A673 (cell line): ENCODE results near the gene PLPPR3.
"Not testable (repeated sequence)": the region's sequence is repeated elsewhere in the genome, so short reads cannot be mapped to it uniquely, and the experiment has no call there.

ENCODE experiments used
- EZH2 ChIP-seq: fragments of 200-600 bp; sonication (generic); IDR thresholded peaks from 2 replicates; pipeline ENCODE4 v1.6.1; 2017; ENCODE audit warnings: borderline replicate concordance, low read depth, mild to moderate bottlenecking, mixed read lengths, antibody characterized with exemption, low read length; ENCODE audit not compliant: poor library complexity, severe bottlenecking
- TF ChIP-seq, protein P1 (sequence below): fragments of 300-800, 200-600 bp; sonication (generic); conservative IDR thresholded peaks from 2 replicates; pipeline ENCODE4 v1.5.1; 2017; ENCODE audit warnings: low read depth, mild to moderate bottlenecking, antibody characterized with exemption, low read length, moderate library complexity, mixed read lengths

DNA sequence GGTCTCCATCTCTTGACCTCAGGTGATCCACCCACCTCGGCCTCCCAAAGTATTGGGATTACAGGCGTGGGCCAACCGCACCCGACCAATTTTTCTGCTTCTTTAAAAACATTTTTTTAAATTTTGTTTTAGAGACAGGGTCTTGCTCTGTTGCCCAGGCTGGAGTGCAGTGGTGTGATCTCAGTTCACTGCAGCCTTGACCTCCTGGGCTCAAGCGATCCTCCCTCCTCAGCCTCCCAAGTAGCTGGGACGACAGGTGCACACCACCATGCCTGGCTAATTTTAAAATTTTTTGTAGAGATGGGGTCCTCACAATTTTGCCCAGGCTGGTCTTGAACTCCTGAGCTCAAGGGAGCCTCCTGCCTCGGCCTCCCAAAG, 21.0 kb upstream of the PLPPR3 start:
- TF ChIP-seq, protein P1, sequence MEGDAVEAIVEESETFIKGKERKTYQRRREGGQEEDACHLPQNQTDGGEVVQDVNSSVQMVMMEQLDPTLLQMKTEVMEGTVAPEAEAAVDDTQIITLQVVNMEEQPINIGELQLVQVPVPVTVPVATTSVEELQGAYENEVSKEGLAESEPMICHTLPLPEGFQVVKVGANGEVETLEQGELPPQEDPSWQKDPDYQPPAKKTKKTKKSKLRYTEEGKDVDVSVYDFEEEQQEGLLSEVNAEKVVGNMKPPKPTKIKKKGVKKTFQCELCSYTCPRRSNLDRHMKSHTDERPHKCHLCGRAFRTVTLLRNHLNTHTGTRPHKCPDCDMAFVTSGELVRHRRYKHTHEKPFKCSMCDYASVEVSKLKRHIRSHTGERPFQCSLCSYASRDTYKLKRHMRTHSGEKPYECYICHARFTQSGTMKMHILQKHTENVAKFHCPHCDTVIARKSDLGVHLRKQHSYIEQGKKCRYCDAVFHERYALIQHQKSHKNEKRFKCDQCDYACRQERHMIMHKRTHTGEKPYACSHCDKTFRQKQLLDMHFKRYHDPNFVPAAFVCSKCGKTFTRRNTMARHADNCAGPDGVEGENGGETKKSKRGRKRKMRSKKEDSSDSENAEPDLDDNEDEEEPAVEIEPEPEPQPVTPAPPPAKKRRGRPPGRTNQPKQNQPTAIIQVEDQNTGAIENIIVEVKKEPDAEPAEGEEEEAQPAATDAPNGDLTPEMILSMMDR: not testable (repeated sequence)
- not testable (repeated sequence) for TF ChIP-seq EZH2
